Panc1 (cell line): ENCODE results near the gene KCNK5. TPM values are rescaled to one million over a fixed set of nuclear protein-coding genes. Genes with fewer than 3 reads are reported as not detected.

Source experiments
- ATAC-seq: fragments of 200-7000 bp; cut with Tn5 transposase; 2 replicates; pipeline ENCODE4 v1.9.1; 2020; ENCODE audit warnings: mild to moderate bottlenecking, moderate library complexity
- BruUV-seq: library from RNA; stranded (reverse); fragments of 400-500 nt; replicated peaks from 2 replicates; lab custom pipeline; 2021; lab: Mats Ljungman, UMichigan
- CTCF ChIA-PET: fragments of 300-600 bp; sonication (Branson Sonifier 250); formaldehyde crosslinking; loops from one replicate; lab custom pipeline; 2022; ENCODE audit warnings: antibody characterized with exemption; lab: Charles Lee
- POLR2A ChIA-PET: fragments of 300-600 bp; sonication (Branson Sonifier 250); formaldehyde crosslinking; loops from one replicate; lab custom pipeline; 2022; ENCODE audit warnings: antibody characterized with exemption; lab: Charles Lee
- DNase-seq: peaks from one replicate; pipeline ENCODE4 v3.0.0-alpha.2; 2010; ENCODE audit warnings: low read depth, low spot score
- H3K27ac ChIP-seq: 2 replicates; pipeline ENCODE4 v1.5.1; 2011; ENCODE audit warnings: mild to moderate bottlenecking, low read length, inconsistent platforms
- H3K27me3 ChIP-seq: fragments of 200-500 bp; sonication (Bioruptor generic); 2 replicates; pipeline ENCODE4 v1.6.0; 2014; ENCODE audit warnings: low read length, inconsistent platforms; ENCODE audit not compliant: control insufficient read depth, insufficient read depth
- H3K36me3 ChIP-seq: fragments of 200-500 bp; sonication (Bioruptor generic); 2 replicates; pipeline ENCODE4 v1.5.1; 2014; ENCODE audit warnings: inconsistent platforms, mild to moderate bottlenecking, low read length, moderate library complexity; ENCODE audit not compliant: control insufficient read depth, insufficient read depth
- H3K4me1 ChIP-seq: 2 replicates; pipeline ENCODE4 v1.5.1; 2011; ENCODE audit warnings: inconsistent platforms, mild to moderate bottlenecking, low read length, moderate library complexity; ENCODE audit not compliant: control insufficient read depth, insufficient read depth
- H3K4me3 ChIP-seq, 2 experiments: 2 replicates each; pipeline ENCODE4 v1.5.1; 2011 to 2012; ENCODE audit warnings: low read depth in 2 of 2, low read length in 2 of 2, mild to moderate bottlenecking in 2 of 2, inconsistent platforms in 1 of 2, moderate library complexity in 1 of 2
- H3K9me3 ChIP-seq: fragments of 200-500 bp; sonication (Bioruptor generic); 2 replicates; pipeline ENCODE4 v1.5.1; 2014; ENCODE audit warnings: low read depth, mild to moderate bottlenecking, inconsistent platforms, low read length, moderate library complexity; ENCODE audit not compliant: control insufficient read depth, insufficient read depth
- POLR2AphosphoS5 ChIP-seq: IDR thresholded peaks from 2 replicates; pipeline ENCODE4 v1.6.1; 2012; ENCODE audit warnings: mild to moderate bottlenecking, low read depth, low read length, moderate library complexity
- SIN3A ChIP-seq: IDR thresholded peaks from 2 replicates; pipeline ENCODE4 v1.6.1; 2012; ENCODE audit warnings: low read depth, mild to moderate bottlenecking, low read length, moderate library complexity, borderline replicate concordance; ENCODE audit not compliant: insufficient read depth
- TCF7L2 ChIP-seq: IDR thresholded peaks from 2 replicates; pipeline ENCODE4 v1.6.1; 2011; ENCODE audit warnings: mild to moderate bottlenecking, low read depth, low read length, inconsistent platforms
- in situ Hi-C: cut with HindIII; loops from 2 replicates; pipeline ENCODE4 v1.10.0; 2016; ENCODE audit warnings: low sequenced_read_pairs, low pct_unique_long_range_greater_than_20kb
- intact Hi-C: fragments of 100-400 bp; cut with micrococcal nuclease; formaldehyde crosslinking; loops from one replicate; pipeline ENCODE4 v1.10.0; 2022; ENCODE audit not compliant: unreplicated experiment
- total RNA-seq: library from RNA; stranded (reverse); gene quantifications from one replicate; pipeline ENCODE4 v1.2.1, GENCODE V29; 2021; ENCODE audit not compliant: unreplicated experiment
- TF ChIP-seq, protein P1 (sequence below): fragments of 450-650 bp; IDR thresholded peaks from 2 replicates; pipeline ENCODE4 v1.5.1; 2017; ENCODE audit warnings: mild to moderate bottlenecking
- TF ChIP-seq, protein P2 (sequence below), 2 experiments: IDR thresholded peaks; 2 replicates each; pipeline ENCODE4 v1.6.1; 2011 to 2012; ENCODE audit warnings: low read depth in 2 of 2, control low read depth in 1 of 2, low read length in 1 of 2, mild to moderate bottlenecking in 1 of 2, moderate library complexity in 1 of 2; ENCODE audit not compliant: insufficient read depth in 1 of 2

Gene KCNK5
- total RNA-seq, 1 experiment from 2014 or later: 0.77 TPM

DNA sequence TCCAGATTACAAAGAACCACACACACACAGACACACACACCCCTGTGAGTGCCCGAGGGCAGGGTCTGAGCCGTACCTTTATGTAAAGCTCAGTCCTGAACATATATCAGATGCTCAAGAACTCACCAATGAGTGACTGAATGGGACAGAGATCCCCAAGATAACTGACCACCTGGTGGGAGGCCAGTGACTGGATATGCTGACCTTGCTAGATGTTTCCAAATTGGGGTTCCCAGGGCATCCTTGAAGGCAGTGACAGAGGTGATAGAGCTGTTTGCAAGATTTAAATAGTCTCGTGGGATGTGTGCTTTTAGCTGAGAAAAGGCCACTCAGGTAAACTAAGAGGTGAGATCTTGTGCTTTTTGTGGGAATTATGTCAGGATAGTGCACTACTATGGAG, 45.6 kb upstream of the KCNK5 start:
- ChIA-PET CTCF (no interaction called here), POLR2A (no interaction called here)
- Histone ChIP-seq H3K27ac (no peak overlapping the region), H3K36me3 (no peaks in the 10 kb centered on the region), H3K4me1 (no peaks in the 10 kb centered on the region; the same call in 1 of the 2 replicates), H3K9me3 (no peaks in the 10 kb centered on the region), H3K27me3 (no peaks in the 10 kb centered on the region; the same call in 1 of the 2 replicates), H3K4me3 (no peak overlapping the region)
- intact Hi-C loops: no loop called here
- BruUV-seq: no TSS peak
- in situ Hi-C loops: no loop called here
- DNase-seq (no peak), ATAC-seq (no peak)
- TF ChIP-seq POLR2AphosphoS5: no peak
- no peak for TF ChIP-seq TCF7L2
- TF ChIP-seq SIN3A: no peak
- TF ChIP-seq, protein P1, sequence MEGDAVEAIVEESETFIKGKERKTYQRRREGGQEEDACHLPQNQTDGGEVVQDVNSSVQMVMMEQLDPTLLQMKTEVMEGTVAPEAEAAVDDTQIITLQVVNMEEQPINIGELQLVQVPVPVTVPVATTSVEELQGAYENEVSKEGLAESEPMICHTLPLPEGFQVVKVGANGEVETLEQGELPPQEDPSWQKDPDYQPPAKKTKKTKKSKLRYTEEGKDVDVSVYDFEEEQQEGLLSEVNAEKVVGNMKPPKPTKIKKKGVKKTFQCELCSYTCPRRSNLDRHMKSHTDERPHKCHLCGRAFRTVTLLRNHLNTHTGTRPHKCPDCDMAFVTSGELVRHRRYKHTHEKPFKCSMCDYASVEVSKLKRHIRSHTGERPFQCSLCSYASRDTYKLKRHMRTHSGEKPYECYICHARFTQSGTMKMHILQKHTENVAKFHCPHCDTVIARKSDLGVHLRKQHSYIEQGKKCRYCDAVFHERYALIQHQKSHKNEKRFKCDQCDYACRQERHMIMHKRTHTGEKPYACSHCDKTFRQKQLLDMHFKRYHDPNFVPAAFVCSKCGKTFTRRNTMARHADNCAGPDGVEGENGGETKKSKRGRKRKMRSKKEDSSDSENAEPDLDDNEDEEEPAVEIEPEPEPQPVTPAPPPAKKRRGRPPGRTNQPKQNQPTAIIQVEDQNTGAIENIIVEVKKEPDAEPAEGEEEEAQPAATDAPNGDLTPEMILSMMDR: no peak
- TF ChIP-seq, protein P2, sequence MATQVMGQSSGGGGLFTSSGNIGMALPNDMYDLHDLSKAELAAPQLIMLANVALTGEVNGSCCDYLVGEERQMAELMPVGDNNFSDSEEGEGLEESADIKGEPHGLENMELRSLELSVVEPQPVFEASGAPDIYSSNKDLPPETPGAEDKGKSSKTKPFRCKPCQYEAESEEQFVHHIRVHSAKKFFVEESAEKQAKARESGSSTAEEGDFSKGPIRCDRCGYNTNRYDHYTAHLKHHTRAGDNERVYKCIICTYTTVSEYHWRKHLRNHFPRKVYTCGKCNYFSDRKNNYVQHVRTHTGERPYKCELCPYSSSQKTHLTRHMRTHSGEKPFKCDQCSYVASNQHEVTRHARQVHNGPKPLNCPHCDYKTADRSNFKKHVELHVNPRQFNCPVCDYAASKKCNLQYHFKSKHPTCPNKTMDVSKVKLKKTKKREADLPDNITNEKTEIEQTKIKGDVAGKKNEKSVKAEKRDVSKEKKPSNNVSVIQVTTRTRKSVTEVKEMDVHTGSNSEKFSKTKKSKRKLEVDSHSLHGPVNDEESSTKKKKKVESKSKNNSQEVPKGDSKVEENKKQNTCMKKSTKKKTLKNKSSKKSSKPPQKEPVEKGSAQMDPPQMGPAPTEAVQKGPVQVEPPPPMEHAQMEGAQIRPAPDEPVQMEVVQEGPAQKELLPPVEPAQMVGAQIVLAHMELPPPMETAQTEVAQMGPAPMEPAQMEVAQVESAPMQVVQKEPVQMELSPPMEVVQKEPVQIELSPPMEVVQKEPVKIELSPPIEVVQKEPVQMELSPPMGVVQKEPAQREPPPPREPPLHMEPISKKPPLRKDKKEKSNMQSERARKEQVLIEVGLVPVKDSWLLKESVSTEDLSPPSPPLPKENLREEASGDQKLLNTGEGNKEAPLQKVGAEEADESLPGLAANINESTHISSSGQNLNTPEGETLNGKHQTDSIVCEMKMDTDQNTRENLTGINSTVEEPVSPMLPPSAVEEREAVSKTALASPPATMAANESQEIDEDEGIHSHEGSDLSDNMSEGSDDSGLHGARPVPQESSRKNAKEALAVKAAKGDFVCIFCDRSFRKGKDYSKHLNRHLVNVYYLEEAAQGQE (IDR thresholded peaks at IDR 0.05; ENCODE audit: insufficient read depth in 1 of 2, low read depth in 2 of 2, low read length in 1 of 2): no peak

DNA sequence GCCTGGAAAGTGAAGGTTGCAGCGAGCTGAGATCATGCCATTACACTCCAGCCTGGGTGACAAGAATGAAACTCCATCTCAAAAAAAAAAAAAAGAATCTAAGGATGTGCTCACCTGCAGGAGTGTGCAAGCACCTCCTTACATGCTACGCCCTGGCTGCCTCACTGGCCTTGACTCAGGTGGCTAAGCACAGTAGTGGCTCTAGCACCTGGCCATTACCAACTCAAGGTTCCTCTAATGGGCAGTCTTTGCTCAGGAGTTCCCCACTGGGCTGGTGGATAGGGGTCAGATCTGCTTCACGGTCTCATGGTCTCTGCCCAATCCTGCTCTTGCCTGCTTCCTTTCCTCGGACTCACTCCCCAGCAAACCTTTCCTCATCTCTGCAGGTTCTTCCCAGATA, 45.2 kb upstream of the KCNK5 start:
- H3K4me3 ChIP-seq: no peak overlapping the region
- no peaks in the 10 kb centered on the region for H3K36me3 ChIP-seq
- TF ChIP-seq SIN3A: no peak
- TF ChIP-seq TCF7L2: no peak
- TF ChIP-seq, protein P2 (IDR thresholded peaks at IDR 0.05; ENCODE audit: insufficient read depth in 1 of 2, low read depth in 2 of 2, low read length in 1 of 2): no peak
- TF ChIP-seq, protein P1: no peak
- no peak for TF ChIP-seq POLR2AphosphoS5
- POLR2A ChIA-PET: no interaction called here
- no TSS peak for BruUV-seq
- H3K27ac ChIP-seq: no peak overlapping the region
- no peak for DNase-seq
- in situ Hi-C loops: no loop called here
- H3K4me1 ChIP-seq: no peaks in the 10 kb centered on the region
- H3K27me3 ChIP-seq: no peaks in the 10 kb centered on the region; the same call in 1 of the 2 replicates
- CTCF ChIA-PET: no interaction called here
- no peak for ATAC-seq
- intact Hi-C loops: no loop called here
- no peaks in the 10 kb centered on the region for H3K9me3 ChIP-seq
